BLaER1 treated with 17β-estradiol and CSF1 and Interleukin-3, amounts not matched to agents 10 nM and 100 nM (cell line): ENCODE data around the gene SPP2.

Source experiments
- H3K27ac ChIP-seq, 11 experiments: shearing (Covaris generic); formaldehyde crosslinking; 2 replicates each; pipeline ENCODE4 v1.8.1; 2022
- H3K27me3 ChIP-seq, 11 experiments: shearing (Covaris generic); formaldehyde crosslinking; 2 replicates each; pipeline ENCODE4 v1.8.1; 2022
- H3K36me3 ChIP-seq, 11 experiments: shearing (Covaris generic); formaldehyde crosslinking; 2 replicates each; pipeline ENCODE4 v1.8.1; 2022
- H3K4me1 ChIP-seq, 10 experiments: shearing (Covaris generic); formaldehyde crosslinking; 2 replicates each; pipeline ENCODE4 v1.8.1; 2022
- H3K4me2 ChIP-seq, 11 experiments: shearing (Covaris generic); formaldehyde crosslinking; 2 replicates each; pipeline ENCODE4 v1.8.1; 2022
- H3K4me3 ChIP-seq, 10 experiments: shearing (Covaris generic); formaldehyde crosslinking; 2 replicates each; pipeline ENCODE4 v1.8.1; 2022
- H3K9ac ChIP-seq, 11 experiments: shearing (Covaris generic); formaldehyde crosslinking; 2 replicates each; pipeline ENCODE4 v1.8.1; 2022
- H3K9me3 ChIP-seq, 11 experiments: shearing (Covaris generic); formaldehyde crosslinking; replicated peaks in 1 of 11; 2 replicates each; pipeline ENCODE4 v1.8.1; 2022
- H4K20me1 ChIP-seq, 11 experiments: shearing (Covaris generic); formaldehyde crosslinking; 2 replicates each; pipeline ENCODE4 v1.8.1; 2022
- Cebpa-rat ChIP-seq, 11 experiments: shearing (Covaris generic); IDR thresholded peaks; 2 replicates each; pipeline ENCODE4 v1.8.1; 2022

The SPP2 gene

DNA sequence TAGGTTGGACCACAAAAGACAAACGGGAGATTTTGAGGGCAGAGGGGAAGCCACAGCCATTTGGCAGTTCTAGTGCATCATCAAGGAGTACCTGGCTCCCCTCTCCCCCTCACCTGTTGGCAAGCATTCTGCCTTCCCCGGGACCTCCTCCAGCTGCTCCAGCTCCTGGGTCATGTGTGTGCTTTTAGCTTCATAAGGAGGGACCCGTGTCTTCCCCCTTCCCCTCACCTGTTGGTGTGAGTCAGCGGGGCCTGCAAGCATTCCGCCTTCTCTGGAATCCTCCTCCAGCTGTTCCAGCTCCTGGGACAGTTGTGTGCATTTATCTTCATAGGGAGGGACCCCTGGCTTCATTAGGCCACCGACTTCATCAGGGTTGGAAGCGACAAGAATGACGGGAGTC is 58.8 kb downstream of the SPP2 start:
- no peaks in the 10 kb centered on the region for H3K27me3 ChIP-seq
- H4K20me1 ChIP-seq, result no peaks in the 10 kb centered on the region
- H3K9me3 ChIP-seq, result peaks cover 10 to 84% (median 67%) of the 10 kb centered on the region in 11 experiments
- H3K4me3 ChIP-seq, result no peak overlapping the region
- H3K4me2 ChIP-seq, result no peak overlapping the region
- peaks cover 0 to 35% (median 13%) of the 10 kb centered on the region in 10 experiments; a peak in 15 of 20 replicates for H3K4me1 ChIP-seq
- peaks cover 0 to 7% (median 0%) of the 10 kb centered on the region in 11 experiments; a peak in 2 of 22 replicates for H3K36me3 ChIP-seq
- H3K9ac ChIP-seq, result no peak overlapping the region
- no peak overlapping the region for H3K27ac ChIP-seq
- TF ChIP-seq Cebpa-rat (IDR thresholded peaks at IDR 0.05), result no peak

DNA sequence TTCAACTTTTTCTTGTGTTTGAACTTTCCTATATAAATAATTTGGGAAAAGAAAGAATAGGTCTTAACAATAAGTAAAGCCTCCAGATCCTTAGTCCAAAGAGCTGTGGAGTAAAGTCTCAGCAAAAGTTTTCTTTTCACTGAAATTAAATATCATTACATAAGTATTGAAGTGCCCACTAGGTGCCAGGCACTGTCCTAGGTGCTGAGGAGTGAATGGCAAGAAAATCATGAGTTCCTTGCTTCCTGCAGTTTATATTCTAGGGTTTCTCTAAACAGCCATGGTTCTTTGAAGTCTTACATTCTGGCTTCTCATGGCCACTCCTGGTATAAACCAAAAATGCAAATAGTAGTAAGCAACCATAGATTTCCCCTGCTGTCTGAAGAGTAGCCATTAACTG is 59.7 kb downstream of the SPP2 start:
- H3K4me3 ChIP-seq, result no peak overlapping the region
- peaks cover 0 to 9% (median 0%) of the 10 kb centered on the region in 11 experiments; a peak in 2 of 22 replicates for H3K36me3 ChIP-seq
- H3K4me1 ChIP-seq, result peaks cover 0 to 30% (median 14%) of the 10 kb centered on the region in 10 experiments; a peak in 14 of 20 replicates
- H3K27me3 ChIP-seq, result no peaks in the 10 kb centered on the region
- H3K9ac ChIP-seq, result no peak overlapping the region
- no peaks in the 10 kb centered on the region for H4K20me1 ChIP-seq
- TF ChIP-seq Cebpa-rat (IDR thresholded peaks at IDR 0.05), result no peak
- H3K27ac ChIP-seq, result no peak overlapping the region
- peaks cover 19 to 88% (median 76%) of the 10 kb centered on the region in 11 experiments for H3K9me3 ChIP-seq
- H3K4me2 ChIP-seq, result no peak overlapping the region

DNA sequence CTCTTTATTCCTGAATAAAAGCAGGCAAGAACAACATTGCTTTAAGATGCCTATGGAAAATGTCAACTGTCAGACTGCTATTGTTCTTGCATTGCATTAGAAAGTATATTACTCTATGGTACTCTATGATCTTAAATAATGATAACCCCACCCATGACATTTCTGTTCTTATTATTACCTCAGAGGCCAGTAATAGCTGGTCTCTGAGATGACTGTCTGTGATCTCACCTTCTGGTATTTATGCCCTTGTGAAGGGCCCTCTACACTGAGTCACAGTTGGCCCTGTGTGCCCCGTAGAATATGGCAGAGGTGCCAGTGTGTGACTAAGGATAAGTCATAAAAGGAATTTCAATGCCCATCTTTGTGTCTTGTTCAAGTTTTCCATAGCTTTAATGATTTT is 61.0 kb downstream of the SPP2 start:
- peaks cover 24 to 89% (median 78%) of the 10 kb centered on the region in 11 experiments for H3K9me3 ChIP-seq
- H3K36me3 ChIP-seq, result peaks cover 0 to 12% (median 0%) of the 10 kb centered on the region in 11 experiments; a peak in 2 of 22 replicates
- H3K4me3 ChIP-seq, result no peak overlapping the region
- no peak overlapping the region for H3K9ac ChIP-seq
- peaks cover 0 to 21% (median 14%) of the 10 kb centered on the region in 10 experiments; a peak in 14 of 20 replicates for H3K4me1 ChIP-seq
- TF ChIP-seq Cebpa-rat (IDR thresholded peaks at IDR 0.05), result no peak
- no peaks in the 10 kb centered on the region for H3K27me3 ChIP-seq
- no peaks in the 10 kb centered on the region for H4K20me1 ChIP-seq
- H3K4me2 ChIP-seq, result no peak overlapping the region
- H3K27ac ChIP-seq, result no peak overlapping the region

DNA sequence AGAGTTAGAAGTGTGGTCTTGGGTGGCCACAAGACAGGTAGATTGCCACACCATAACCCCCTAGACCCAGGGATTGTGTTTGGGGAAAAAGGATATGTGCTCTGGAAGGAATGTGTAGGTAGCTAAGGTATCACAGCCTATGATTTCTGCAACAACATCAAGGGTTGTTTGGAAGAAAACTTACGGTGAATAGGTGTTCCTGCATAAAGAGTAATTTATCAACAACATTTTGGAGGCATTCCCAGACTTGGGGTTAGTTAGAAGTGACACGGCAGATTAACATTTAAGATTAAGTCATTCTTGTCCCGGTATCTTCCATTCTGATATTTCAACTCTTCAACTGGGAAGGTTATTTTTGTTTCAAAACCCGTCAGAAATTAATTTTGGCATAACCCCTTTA is 65.5 kb downstream of the SPP2 start:
- no peak overlapping the region for H3K27ac ChIP-seq
- H3K36me3 ChIP-seq, result peaks cover 0 to 21% (median 0%) of the 10 kb centered on the region in 11 experiments; a peak in 2 of 22 replicates
- TF ChIP-seq Cebpa-rat (IDR thresholded peaks at IDR 0.05), result no peak
- no peaks in the 10 kb centered on the region for H3K27me3 ChIP-seq
- H3K4me2 ChIP-seq, result no peak overlapping the region
- peaks cover 14 to 89% (median 78%) of the 10 kb centered on the region in 11 experiments; a peak in 21 of 22 replicates for H3K9me3 ChIP-seq
- H4K20me1 ChIP-seq, result no peaks in the 10 kb centered on the region
- H3K4me3 ChIP-seq, result peak overlapping the region in 1 of 10 experiments; percentile 16; a peak in 1 of 20 replicates
- no peak overlapping the region for H3K9ac ChIP-seq
- H3K4me1 ChIP-seq, result peaks cover 0 to 21% (median 15%) of the 10 kb centered on the region in 10 experiments; a peak in 15 of 20 replicates

DNA sequence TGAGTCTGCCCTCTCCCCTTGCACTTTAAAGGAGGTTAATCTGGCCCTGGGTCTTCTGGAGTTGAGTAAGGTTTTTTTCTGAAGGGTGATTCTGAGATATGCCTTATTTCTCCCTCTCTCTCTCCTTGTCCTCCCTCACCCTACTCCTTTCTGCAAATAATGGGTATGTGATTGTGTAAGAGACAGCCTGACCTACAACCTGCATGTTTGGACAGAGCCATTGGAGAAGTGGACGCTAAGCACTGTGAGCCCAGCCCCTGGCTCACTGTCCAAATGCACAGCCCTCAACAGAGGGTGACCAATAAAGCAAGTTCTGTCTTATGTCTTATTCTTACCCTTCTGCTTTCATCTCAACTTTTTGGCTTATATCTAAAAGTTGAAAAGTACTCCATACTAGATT is 71.5 kb downstream of the SPP2 start:
- no peak overlapping the region for H3K4me3 ChIP-seq

DNA sequence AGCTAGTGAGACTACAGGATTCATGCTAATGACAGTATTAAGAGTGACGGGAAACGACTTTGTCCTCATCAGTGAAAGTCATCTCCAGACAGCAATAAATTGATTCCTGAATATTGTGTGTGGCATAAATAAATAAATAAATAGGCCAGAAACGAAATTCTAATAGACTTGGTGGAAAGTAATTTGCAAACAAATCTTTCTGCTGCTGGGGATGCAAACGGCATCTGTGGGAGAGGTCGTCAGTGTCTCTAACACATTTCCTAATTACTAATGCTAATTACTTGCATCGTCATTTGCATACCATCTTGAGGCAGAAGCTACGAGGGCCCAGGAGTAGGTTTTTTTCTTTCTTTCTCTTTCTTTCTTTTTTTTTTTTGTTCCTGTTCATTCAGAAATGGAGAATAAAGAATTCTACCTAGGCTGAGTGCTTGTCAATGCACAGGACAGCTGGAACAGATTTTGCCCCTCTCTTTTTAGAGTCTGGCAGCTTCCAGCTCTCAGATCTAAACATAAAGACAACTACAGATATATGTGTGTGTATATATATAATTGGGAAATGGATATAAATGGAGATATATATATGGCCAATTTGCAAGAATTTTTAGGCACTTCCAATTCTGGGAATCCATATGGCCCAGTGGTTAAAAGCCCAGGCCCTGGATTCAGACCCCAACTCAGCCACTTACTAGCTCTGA is 75.1 kb downstream of the SPP2 start:
- Histone ChIP-seq H3K9ac (no peak overlapping the region), H3K4me3 (no peak overlapping the region), H4K20me1 (no peaks in the 10 kb centered on the region), H3K4me1 (peaks cover 0 to 16% (median 4%) of the 10 kb centered on the region in 10 experiments; a peak in 6 of 20 replicates), H3K9me3 (peaks cover 0 to 68% (median 43%) of the 10 kb centered on the region in 11 experiments; a peak in 19 of 22 replicates), H3K27ac (no peak overlapping the region), H3K4me2 (no peak overlapping the region), H3K36me3 (no peaks in the 10 kb centered on the region), H3K27me3 (no peaks in the 10 kb centered on the region)
- no peak for TF ChIP-seq Cebpa-rat (IDR thresholded peaks at IDR 0.05)

More for the DNA sequence above, 71.5 kb downstream of the SPP2 start:
- TF ChIP-seq Cebpa-rat (IDR thresholded peaks at IDR 0.05), result no peak
- Histone ChIP-seq H3K4me2 (no peak overlapping the region), H3K9me3 (peaks cover 0 to 62% (median 40%) of the 10 kb centered on the region in 11 experiments; a peak in 18 of 22 replicates), H4K20me1 (no peaks in the 10 kb centered on the region), H3K9ac (no peak overlapping the region), H3K27me3 (no peaks in the 10 kb centered on the region), H3K27ac (no peak overlapping the region), H3K4me1 (peaks cover 0 to 13% (median 0%) of the 10 kb centered on the region in 10 experiments; a peak in 4 of 20 replicates), H3K36me3 (0 out of 22 replicates have a peak, but pooled peaks cover 0 to 5% (median 0%) of the 10 kb centered on the region in 11 experiments)

DNA sequence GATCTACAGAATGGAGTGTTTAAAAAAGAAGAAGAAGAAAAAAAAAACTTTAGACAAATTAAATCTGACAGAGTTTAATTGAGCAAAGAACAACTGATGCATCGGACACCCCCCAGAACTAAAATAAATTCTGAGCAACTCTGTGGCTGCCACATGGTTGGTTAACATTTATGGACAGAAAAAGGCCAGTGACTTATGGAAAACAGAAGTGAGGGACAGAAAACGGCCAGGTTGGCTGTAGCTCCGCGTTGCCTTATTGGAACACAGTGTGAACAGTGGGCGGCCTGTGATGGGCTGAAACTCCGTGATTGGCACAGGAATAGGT is 75.6 kb downstream of the SPP2 start:
- Histone ChIP-seq H3K27me3 (no peaks in the 10 kb centered on the region), H3K27ac (no peak overlapping the region), H3K9ac (no peak overlapping the region), H4K20me1 (no peaks in the 10 kb centered on the region), H3K4me1 (peaks cover 0 to 14% (median 4%) of the 10 kb centered on the region in 10 experiments; a peak in 6 of 20 replicates), H3K4me3 (no peak overlapping the region), H3K4me2 (no peak overlapping the region), H3K36me3 (no peaks in the 10 kb centered on the region), H3K9me3 (peaks cover 0 to 68% (median 43%) of the 10 kb centered on the region in 11 experiments; a peak in 18 of 22 replicates)
- TF ChIP-seq Cebpa-rat (IDR thresholded peaks at IDR 0.05), result no peak
